GM18507 (cell line): ENCODE data around the gene COL11A1.
A peak's percentile ranks its signal among the peaks of the same experiment; 100 is the strongest.
"Not testable (repeated sequence)": the region's sequence is repeated elsewhere in the genome, so short reads cannot be mapped to it uniquely, and the experiment has no call there.

Experiments used
- DNase-seq: peaks from one replicate; pipeline ENCODE4 v3.0.0; 2011; ENCODE audit warnings: low read depth; ENCODE audit not compliant: insufficient read length; ENCODE audit errors: extremely low spot score
- FAIRE-seq: peaks from 2 replicates; lab custom pipeline; 2011; peaks lifted over from hg19 to GRCh38; lab: Jason Lieb, UNC

COL11A1 gene

GRCh38 chr1:103089221-103089620 is 19.1 kb downstream of the COL11A1 start:
- no peak for FAIRE-seq
- DNase-seq = no peak

GRCh38 chr1:103087256-103087655 is 21.1 kb downstream of the COL11A1 start:
- FAIRE-seq (no peak), DNase-seq (no peak)

- DNase-seq (no peak), FAIRE-seq (no peak)
Observed at GRCh38 chr1:103084181-103084580, 24.1 kb downstream of the COL11A1 start.

- no peak for FAIRE-seq
Observed at GRCh38 chr1:103075316-103076000, 32.9 kb downstream of the COL11A1 start.

GRCh38 chr1:103074224-103074623 is 34.1 kb downstream of the COL11A1 start:
- FAIRE-seq = no peak
- DNase-seq = no peak

More at GRCh38 chr1:103075316-103076000, 32.9 kb downstream of the COL11A1 start:
- DNase-seq = no peak

- no peak for FAIRE-seq
- DNase-seq = no peak
Observed at GRCh38 chr1:103069201-103069600, 39.1 kb downstream of the COL11A1 start.

GRCh38 chr1:103063921-103064320 is 44.4 kb downstream of the COL11A1 start:
- FAIRE-seq (no peak), DNase-seq (no peak)

GRCh38 chr1:103058391-103058790 is 49.9 kb downstream of the COL11A1 start:
- no peak for DNase-seq
- FAIRE-seq = no peak

- FAIRE-seq (no peak), DNase-seq (no peak)
Observed at GRCh38 chr1:103056423-103056822, 51.9 kb downstream of the COL11A1 start.

GRCh38 chr1:103028110-103028509 is 80.2 kb downstream of the COL11A1 start:
- FAIRE-seq = not testable (repeated sequence)

GRCh38 chr1:103025858-103026409 is 82.4 kb downstream of the COL11A1 start:
- DNase-seq (no peak), FAIRE-seq (no peak)

More at GRCh38 chr1:103028110-103028509, 80.2 kb downstream of the COL11A1 start:
- DNase-seq = not testable (repeated sequence)

GRCh38 chr1:103024051-103024450 is 84.3 kb downstream of the COL11A1 start:
- FAIRE-seq = no peak
- DNase-seq = no peak

GRCh38 chr1:103002005-103002404 is 106.3 kb downstream of the COL11A1 start:
- FAIRE-seq (no peak), DNase-seq (no peak)

GRCh38 chr1:102978874-102979273 is 129.4 kb downstream of the COL11A1 start:
- no peak for FAIRE-seq
- DNase-seq = no peak

GRCh38 chr1:102977292-102977691 is 131.0 kb downstream of the COL11A1 start:
- FAIRE-seq = no peak
- no peak for DNase-seq

- peak; percentile 66 for FAIRE-seq
Observed at GRCh38 chr1:102970496-102971078, 137.7 kb downstream of the COL11A1 start.

GRCh38 chr1:102967786-102968185 is 140.5 kb downstream of the COL11A1 start:
- no peak for FAIRE-seq
- no peak for DNase-seq

More at GRCh38 chr1:102970496-102971078, 137.7 kb downstream of the COL11A1 start:
- DNase-seq = peak; percentile 0

- FAIRE-seq (no peak), DNase-seq (no peak)
Observed at GRCh38 chr1:102961549-102961948, 146.8 kb downstream of the COL11A1 start.

GRCh38 chr1:102954576-102954975 is 153.7 kb downstream of the COL11A1 start:
- no peak for DNase-seq
- no peak for FAIRE-seq

- FAIRE-seq (no peak), DNase-seq (no peak)
Observed at GRCh38 chr1:102952400-102952799, 155.9 kb downstream of the COL11A1 start.

GRCh38 chr1:102942324-102942723 is 166.0 kb downstream of the COL11A1 start:
- DNase-seq (no peak), FAIRE-seq (no peak)
